OCI-LY7 (cell line): Measurements from ENCODE around the gene GMPPA.

Experiments
- EZH2phosphoT487 ChIP-seq: fragments of 200-600 bp; sonication (generic); IDR thresholded peaks from 2 replicates; pipeline ENCODE4 v1.6.1; 2018; ENCODE audit warnings: low read depth, borderline replicate concordance, mild to moderate bottlenecking, mixed run types, antibody characterized with exemption, low read length, moderate library complexity, mixed read lengths
- TF ChIP-seq, protein P1 (sequence below): fragments of 200-600 bp; sonication (generic); conservative IDR thresholded peaks from 2 replicates; pipeline ENCODE4 v1.5.1; 2014; ENCODE audit warnings: mild to moderate bottlenecking, antibody characterized with exemption, low read length, moderate library complexity, mixed read lengths

DNA sequence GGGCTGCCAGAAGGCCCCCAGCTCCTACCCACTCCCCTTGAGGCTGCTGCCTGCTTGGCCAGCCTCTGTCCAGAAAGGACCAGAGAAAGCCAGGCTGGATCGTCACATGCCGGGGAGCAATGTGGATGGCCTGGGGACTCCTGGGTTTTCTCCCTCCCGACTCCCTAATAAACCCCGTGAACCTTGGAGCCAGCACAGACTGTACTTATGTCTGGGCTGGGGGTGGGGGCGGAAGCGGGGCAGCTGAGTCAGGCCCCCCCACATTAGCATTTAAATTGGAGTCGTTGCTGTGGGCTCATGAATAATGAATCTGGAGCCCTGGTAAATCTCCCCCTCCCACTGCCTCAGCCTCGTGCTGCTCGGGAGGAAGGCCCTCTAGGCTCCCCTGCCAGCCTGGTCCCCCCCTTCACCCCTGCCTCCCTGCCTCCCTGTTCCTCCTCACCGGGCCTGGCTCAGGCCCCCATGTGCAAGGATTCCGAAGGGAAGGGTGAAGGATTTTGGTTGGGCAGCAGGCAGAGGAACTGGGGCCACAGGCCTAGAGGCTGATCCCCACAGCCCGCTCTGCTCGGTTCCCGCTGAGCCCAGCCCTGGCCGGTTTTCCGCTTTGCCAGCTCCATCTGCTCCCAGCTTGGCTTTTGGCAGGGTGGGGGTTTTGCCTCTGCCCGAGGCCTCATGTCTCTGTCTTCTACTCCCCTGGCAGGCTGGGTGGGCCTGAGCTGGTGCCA lies 8.3 kb downstream of the GMPPA start:
- TF ChIP-seq, protein P1, sequence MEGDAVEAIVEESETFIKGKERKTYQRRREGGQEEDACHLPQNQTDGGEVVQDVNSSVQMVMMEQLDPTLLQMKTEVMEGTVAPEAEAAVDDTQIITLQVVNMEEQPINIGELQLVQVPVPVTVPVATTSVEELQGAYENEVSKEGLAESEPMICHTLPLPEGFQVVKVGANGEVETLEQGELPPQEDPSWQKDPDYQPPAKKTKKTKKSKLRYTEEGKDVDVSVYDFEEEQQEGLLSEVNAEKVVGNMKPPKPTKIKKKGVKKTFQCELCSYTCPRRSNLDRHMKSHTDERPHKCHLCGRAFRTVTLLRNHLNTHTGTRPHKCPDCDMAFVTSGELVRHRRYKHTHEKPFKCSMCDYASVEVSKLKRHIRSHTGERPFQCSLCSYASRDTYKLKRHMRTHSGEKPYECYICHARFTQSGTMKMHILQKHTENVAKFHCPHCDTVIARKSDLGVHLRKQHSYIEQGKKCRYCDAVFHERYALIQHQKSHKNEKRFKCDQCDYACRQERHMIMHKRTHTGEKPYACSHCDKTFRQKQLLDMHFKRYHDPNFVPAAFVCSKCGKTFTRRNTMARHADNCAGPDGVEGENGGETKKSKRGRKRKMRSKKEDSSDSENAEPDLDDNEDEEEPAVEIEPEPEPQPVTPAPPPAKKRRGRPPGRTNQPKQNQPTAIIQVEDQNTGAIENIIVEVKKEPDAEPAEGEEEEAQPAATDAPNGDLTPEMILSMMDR, result no peak
- TF ChIP-seq EZH2phosphoT487, result no peak
